Chondrocyte (in vitro differentiated cells): ENCODE results near the gene EHBP1. TPM values are rescaled to one million over a fixed set of nuclear protein-coding genes. Genes with fewer than 3 reads are reported as not detected.

Experiments
- DNase-seq: peaks from one replicate; pipeline ENCODE4 v3.0.0; 2021; ENCODE audit warnings: mixed read lengths, low spot score
- H3K27ac Mint-ChIP-seq: one replicate; pipeline ENCODE4 v1.8.0; 2021; ENCODE audit warnings: mild to moderate bottlenecking, moderate library complexity, mixed read lengths; ENCODE audit not compliant: unreplicated experiment
- H3K27me3 Mint-ChIP-seq: 2 replicates; pipeline ENCODE4 v1.8.0; 2021; ENCODE audit warnings: low read depth, mixed read lengths
- H3K36me3 Mint-ChIP-seq: 2 replicates; pipeline ENCODE4 v1.8.0; 2021; ENCODE audit warnings: low read depth, mixed read lengths
- H3K4me1 Mint-ChIP-seq: 2 replicates; pipeline ENCODE4 v1.8.0; 2021; ENCODE audit warnings: low read depth, mild to moderate bottlenecking, mixed read lengths
- H3K4me3 Mint-ChIP-seq: one replicate; pipeline ENCODE4 v1.8.0; 2021; ENCODE audit warnings: mild to moderate bottlenecking, moderate library complexity, mixed read lengths; ENCODE audit not compliant: unreplicated experiment
- H3K9me3 Mint-ChIP-seq: 2 replicates; pipeline ENCODE4 v1.8.0; 2021; ENCODE audit warnings: low read depth, mixed read lengths
- CTCF ChIP-seq: fragments of 200-600 bp; sonication (generic); IDR thresholded peaks from 2 replicates; pipeline ENCODE4 v1.5.0; 2021; ENCODE audit warnings: antibody characterized with exemption, mild to moderate bottlenecking, moderate library complexity
- total RNA-seq: library from RNA; stranded (reverse); gene quantifications from 3 replicates; pipeline ENCODE4 v1.2.1, GENCODE V29; 2021

Gene EHBP1
- total RNA-seq, 1 donor from 2014 or later, result 48.6 TPM

GRCh38 chr2:63053889-63054602 is 348.5 kb downstream of the EHBP1 start:
- Mint-ChIP-seq H3K4me3 (no peak overlapping the region), H3K9me3 (no peaks in the 10 kb centered on the region), H3K27ac (no peak overlapping the region), H3K36me3 (peaks cover 8% of the 10 kb centered on the region), H3K4me1 (peaks cover 54% of the 10 kb centered on the region), H3K27me3 (peaks cover 83% of the 10 kb centered on the region)
- DNase-seq, result no peak
- TF ChIP-seq CTCF, result peak; percentile 66

DNA sequence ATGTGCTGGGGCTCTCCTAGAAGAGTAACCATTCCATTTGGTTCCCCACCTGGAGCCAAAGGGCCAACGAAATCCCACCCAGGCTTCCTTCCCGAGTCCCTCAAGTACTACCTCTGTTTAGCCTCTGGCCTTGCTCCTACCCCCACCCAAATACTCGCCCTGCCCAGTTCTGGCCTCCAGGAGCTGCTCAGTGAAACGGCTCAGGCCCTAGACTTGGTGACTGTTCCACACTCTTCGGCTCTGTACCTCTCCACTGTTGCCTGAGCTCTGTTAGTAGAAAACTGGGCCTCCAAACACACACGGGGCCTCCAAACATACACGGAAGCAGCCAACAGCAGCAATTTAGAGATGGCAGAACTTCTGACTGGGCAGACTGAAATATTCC is 349.3 kb downstream of the EHBP1 start:
- H3K4me3 Mint-ChIP-seq, result peak overlapping the region; percentile 15
- H3K36me3 Mint-ChIP-seq, result peaks cover 8% of the 10 kb centered on the region
- no peak for DNase-seq
- H3K27me3 Mint-ChIP-seq, result peaks cover 77% of the 10 kb centered on the region
- peaks cover 47% of the 10 kb centered on the region for H3K4me1 Mint-ChIP-seq
- H3K9me3 Mint-ChIP-seq, result no peaks in the 10 kb centered on the region
- TF ChIP-seq CTCF, result no peak
- no peak overlapping the region for H3K27ac Mint-ChIP-seq

DNA sequence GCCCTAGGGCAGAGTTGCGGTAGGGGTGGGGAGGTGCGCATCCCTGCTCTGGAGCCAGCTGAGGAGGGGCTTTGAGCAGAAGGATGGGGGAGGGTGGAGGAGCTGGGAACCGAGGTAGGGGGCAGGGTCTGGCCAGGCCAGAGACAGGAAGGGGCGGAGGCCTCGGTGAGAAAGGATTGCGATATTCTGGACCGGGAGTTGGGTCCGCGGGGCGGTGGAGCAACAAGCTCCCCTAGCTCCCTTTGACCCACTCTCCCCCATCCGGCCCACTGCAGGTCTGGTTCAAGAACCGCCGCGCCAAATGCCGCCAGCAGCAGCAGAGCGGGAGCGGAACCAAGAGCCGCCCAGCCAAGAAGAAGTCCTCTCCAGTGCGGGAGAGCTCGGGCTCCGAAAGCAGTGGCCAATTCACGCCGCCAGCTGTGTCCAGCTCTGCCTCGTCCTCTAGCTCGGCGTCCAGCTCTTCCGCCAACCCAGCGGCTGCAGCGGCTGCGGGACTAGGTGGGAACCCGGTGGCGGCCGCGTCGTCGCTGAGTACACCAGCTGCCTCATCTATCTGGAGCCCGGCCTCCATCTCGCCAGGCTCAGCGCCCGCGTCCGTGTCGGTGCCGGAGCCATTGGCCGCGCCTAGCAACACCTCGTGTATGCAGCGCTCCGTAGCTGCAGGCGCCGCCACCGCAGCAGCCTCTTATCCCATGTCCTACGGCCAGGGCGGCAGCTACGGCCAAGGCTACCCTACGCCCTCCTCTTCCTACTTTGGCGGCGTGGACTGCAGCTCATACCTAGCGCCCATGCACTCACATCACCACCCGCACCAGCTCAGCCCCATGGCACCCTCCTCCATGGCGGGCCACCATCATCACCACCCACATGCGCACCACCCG is 350.0 kb downstream of the EHBP1 start:
- Mint-ChIP-seq H3K36me3 (peaks cover 11% of the 10 kb centered on the region), H3K27me3 (peaks cover 81% of the 10 kb centered on the region), H3K27ac (no peak overlapping the region), H3K4me1 (peaks cover 49% of the 10 kb centered on the region), H3K4me3 (peak overlapping the region; percentile 50), H3K9me3 (no peaks in the 10 kb centered on the region)
- DNase-seq, result no peak
- no peak for TF ChIP-seq CTCF

DNA sequence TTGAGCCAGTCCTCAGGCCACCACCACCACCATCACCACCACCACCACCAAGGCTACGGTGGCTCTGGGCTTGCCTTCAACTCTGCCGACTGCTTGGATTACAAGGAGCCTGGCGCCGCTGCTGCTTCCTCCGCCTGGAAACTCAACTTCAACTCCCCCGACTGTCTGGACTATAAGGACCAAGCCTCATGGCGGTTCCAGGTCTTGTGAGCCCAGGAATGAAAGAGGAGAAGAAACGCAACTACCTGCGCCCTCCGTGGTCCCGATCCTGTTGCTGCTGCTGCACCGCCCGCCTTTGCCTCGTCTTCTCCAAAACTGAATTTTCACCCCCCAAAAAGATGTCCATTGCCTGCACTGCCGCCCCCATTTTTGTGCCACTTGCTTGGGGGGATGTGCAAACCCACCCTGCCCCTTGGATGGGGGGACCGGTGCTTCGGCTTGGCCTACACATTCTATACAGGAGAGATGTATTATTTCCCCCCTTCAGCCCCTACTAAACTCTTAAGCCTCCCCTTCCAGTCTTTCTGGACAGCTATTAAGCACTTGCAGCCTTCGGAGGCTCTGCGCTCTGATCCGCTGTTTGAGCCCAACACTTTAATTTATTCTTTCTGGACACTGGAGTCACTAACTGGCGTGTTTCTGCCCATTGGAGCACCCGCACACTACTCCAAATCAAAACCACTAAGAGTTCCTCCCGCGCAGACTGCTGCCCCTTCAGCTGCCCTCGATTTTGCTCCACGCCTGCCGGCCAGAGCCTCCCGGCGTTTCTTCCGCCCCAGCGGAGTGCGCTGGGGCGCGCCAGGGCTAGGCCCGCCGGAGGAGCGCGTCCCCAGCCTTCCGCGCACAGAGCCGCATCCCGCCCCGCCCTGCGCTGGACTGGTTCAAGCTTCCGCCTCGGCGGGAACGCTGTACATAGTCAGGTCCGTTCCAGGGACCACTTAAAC is 350.9 kb downstream of the EHBP1 start:
- Mint-ChIP-seq H3K9me3 (no peaks in the 10 kb centered on the region), H3K27ac (no peak overlapping the region), H3K4me1 (peaks cover 44% of the 10 kb centered on the region), H3K36me3 (peaks cover 11% of the 10 kb centered on the region), H3K27me3 (peaks cover 79% of the 10 kb centered on the region), H3K4me3 (peak overlapping the region; percentile 50)
- no peak for DNase-seq
- no peak for TF ChIP-seq CTCF
